HuH-7.5 (cell line): ENCODE results near the gene NUDT2.
A peak's percentile ranks its signal among the peaks of the same experiment; 100 is the strongest.
"Not testable (repeated sequence)": the region's sequence is repeated elsewhere in the genome, so short reads cannot be mapped to it uniquely, and the experiment has no call there.

Source experiments
- DNase-seq: peaks from one replicate; pipeline ENCODE4 v3.0.0; 2011; ENCODE audit warnings: low spot score

NUDT2 gene

GRCh38 chr9:34328987-34329832, at the start of gene NUDT2, which contains the start of gene KIF24:
Gene NUDT2 (plus strand): TSS chr9:34329569. CDS start chr9:34339040, 9,471 bp downstream.
Gene KIF24 (minus strand): TSS chr9:34329268. CDS start chr9:34311346, 17,922 bp downstream.
- DNase-seq, result peak; percentile 76

GRCh38 chr9:34282096-34282495, 47.3 kb upstream of the NUDT2 start:
- DNase-seq, result no peak

DNA sequence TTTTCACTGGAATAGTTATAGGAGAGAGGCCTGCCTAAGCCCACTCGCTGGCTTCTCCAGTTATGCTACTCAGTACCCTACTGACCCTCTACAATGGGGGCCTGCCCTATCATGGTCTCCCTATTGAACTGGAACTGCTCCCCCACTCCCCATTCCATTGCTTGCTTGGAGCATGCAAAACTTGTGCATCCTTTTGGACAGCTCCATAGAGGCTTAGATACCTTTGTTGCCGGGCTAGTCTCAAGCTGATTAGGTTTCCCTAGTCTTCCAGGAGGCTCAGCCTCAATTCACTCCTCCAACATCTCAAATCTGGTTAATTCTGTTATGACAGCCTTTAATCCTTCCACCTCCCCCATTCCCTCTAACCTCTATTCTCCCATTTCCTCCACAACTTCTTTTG, 40.2 kb upstream of the NUDT2 start:
- DNase-seq, result no peak

GRCh38 chr9:34291023-34291422, 38.3 kb upstream of the NUDT2 start:
- DNase-seq, result no peak

- DNase-seq, result no peak
Measured at GRCh38 chr9:34291423-34291822, 37.9 kb upstream of the NUDT2 start.

- DNase-seq, result no peak
Measured at GRCh38 chr9:34292552-34292951, 36.8 kb upstream of the NUDT2 start.

DNA sequence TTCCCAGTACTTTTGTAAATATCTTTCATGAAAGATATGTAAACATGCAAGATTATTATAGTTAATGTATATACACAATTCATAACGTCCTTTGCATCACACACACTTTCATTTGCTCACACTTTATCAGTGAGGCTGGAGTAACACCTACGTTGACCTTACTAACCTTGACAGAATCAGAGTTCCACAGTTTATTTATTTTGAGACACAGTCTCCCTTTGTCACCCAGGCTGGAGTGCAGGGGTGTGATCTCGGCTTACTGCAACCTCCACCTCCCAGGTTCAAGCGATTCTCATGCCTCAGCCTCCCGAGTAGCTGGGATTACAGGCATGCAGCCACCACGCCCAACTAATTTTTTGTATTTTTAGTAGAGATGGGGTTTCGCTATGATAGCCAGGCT, 28.3 kb upstream of the NUDT2 start:
- DNase-seq, result not testable (repeated sequence)

DNA sequence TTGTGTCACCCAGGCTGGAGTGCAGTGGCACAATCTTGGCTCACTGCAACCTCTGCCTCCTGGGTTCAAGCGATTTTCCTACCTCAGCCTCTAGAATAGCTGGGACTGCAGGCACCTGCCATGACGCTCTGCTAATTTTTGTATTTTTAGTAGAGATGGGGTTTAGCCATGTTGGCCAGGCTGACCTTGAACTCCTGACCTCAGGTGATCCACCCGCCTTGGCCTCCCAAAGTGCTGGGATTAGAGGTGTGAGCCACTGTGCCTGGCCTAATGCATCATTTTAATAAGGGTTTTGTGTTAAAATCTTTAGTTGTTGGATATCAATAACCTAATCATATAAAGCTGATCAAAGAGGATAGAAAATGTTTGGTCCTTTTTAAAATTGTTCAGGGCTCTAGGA, 21.1 kb upstream of the NUDT2 start:
- not testable (repeated sequence) for DNase-seq

DNA sequence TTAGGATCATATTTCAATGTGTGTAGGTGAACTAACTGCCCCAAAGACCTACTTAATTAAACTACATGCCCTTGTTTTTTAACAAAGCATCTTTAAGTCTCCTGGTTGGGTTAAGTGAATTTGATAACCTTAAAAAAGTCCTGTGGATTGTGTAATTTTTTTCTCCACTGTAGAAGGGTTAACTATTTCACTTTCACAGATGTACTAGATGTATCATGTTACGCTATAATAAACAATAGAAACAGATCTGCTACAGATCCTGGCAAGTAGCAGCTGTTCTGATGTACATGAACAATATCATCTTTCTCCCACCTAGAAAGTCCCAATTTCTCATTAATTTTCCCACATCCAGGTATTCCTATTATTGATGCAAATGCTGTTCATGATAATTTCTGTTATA, 19.2 kb upstream of the NUDT2 start:
- no peak for DNase-seq

DNA sequence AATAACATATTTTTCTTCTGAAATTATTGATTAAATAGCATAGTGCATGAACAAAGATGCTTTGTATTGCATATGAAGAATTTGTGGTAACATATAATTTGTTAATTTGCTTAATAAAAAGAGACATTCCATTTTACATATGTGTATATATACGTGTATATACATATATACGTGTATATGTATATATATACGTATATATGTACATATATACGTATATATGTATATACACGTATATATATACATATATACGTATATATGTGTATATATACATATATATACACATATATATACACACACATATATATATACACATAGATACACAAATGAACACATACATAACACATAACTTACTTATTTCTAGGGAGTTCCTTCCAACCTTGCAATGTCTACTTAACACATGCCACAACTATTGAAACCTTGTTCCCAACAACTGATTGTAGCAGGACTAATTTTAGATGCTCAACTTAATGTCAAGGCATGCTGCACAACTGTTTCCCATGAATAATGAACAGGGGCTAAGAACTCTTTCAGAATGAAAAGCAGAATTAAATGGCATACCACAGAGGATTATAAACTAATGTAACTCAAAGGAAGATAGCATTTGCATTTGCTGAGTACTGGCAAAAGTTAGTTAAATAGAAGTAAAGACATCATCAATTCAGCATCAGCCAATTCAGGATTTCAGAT, 17.7 kb upstream of the NUDT2 start:
- no peak for DNase-seq

DNA sequence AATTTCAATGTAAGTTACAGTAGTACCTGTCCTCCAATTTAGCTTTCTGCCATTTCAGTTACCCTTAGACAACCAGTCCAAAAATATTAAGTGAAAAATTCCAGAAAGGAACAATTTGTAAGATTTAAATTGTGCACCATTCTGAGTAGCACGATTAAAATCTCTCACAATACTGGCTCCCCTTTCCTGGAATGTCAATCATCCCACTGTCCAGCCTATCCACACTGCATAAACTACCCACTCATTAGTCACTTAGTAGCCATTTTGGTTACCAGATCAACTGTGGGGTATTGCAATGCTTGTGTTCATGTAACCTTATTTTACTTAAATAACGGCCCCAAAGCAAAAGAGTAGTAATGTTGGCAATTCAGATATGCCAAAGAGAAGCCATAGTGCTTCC, 11.9 kb upstream of the NUDT2 start:
- DNase-seq, result no peak

GRCh38 chr9:34318163-34318790, 11.1 kb upstream of the NUDT2 start:
- no peak for DNase-seq

- no peak for DNase-seq
Measured at GRCh38 chr9:34321451-34321850, 7.9 kb upstream of the NUDT2 start.

DNA sequence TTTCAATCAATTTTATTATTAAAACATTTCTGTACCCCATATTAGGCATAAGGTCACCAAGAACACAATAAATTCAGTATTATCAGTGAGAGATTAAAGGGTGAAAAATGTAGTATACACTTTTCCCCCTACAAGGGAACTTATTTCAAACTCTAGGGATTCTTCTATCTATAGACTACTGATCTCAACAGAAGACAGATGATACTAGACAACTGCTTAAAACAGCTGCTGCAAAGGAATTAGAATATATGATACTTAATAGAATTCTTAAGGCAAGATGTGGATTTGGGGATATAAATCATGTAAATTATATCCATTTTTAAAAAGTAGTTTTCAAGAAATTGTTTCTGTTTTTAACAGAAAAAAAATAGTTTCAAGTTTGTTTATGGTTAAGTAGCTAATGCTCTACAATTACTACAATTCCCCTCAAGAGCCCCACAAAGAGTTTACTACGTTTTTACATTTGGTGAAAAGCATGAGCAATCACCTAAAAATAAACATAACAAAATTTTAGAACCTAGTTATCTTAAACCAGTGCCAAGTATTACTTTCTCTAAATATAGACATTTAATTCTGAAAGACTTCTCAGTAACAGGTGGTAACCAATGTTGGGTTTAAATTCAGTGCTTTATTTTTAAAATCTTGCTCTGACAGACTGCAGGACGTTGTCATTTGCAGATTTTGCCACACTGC, 6.3 kb upstream of the NUDT2 start:
- no peak for DNase-seq

- no peak for DNase-seq
Measured at GRCh38 chr9:34326690-34327089, 2.7 kb upstream of the NUDT2 start.

DNA sequence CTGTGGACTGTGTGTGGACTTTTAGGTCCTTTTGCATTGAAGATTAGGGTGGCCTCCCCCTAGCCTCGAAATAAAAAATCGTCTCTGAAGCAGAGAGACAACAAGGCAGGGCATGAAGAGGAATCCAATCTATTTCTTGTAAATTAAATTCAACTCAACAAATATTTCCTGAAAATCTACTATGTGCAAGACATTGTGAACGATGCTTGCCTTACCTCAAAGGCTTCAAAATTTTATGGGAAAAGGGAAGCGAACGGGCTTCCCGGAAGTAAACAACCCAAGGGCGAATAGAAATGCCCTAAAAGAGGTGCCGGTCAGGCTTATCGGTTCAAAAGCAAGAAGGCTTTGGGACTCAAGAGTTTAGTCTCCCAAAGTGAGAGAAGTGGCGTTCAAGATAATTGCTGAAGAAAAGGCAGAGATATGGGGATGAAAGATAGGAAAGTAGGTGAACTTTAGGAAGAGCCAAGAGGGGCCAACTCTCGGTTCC, 826 bp upstream of the NUDT2 start:
- peak; percentile 17 for DNase-seq

DNA sequence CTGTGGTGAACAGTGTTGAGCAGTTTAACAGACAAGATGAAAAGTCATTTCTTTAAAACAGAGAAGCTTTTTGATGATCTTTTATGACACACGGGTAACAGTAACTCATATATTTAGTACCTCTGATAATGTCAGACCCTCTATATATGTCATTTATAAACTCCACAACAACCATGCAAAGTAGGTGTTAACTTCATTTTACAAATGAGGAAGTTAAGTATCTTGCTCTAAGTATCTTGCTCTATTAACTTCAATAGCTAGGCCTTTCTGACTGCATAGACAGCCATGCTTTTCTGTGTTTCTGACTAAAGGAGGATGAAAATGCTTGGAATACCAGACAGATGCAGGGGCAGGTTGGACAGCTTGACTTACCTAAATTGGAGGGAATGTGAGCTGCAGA, 1.8 kb downstream of the NUDT2 start:
- DNase-seq, result no peak

DNA sequence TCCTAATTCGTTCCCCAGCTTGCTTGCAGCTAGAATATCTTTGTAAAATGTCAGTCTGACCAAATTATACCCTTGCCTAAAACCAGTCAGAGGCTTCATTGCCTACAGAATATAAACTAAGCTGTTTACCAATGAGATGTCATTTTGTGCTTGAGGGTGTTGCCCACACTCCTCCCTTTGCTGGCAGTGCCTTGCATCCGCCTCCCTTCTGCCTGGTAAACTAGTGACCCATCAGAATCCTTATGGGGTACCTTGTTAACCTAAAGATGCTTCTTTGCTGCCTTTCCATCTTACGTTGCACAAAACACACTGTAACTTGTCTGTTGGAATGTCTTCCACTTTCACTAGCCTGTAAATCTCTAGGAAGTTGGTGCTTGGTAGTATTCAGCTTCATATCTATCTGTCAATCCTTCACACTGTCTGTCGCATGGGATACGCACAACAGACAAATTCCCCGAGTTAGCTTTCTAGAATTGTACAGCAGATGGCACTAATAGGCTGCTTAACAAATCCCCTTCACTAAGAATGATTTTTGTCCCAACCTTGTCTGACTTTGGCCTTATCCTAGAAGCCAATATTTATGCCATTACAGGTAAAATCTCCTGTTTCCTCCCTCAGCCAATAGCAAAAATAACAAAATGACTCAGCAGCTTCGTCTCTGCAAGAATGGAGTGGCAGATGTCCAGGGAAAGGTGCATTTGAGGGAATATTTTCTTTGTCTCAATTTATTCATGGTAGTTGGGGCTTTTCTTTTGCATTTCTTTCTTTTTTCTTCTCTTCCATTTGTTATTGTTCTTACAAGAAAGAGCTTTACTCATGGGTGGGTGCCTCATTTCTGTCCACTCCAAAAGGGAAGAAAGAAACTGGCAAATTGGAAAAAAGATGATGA, 3.0 kb downstream of the NUDT2 start:
- peak; percentile 13 for DNase-seq

DNA sequence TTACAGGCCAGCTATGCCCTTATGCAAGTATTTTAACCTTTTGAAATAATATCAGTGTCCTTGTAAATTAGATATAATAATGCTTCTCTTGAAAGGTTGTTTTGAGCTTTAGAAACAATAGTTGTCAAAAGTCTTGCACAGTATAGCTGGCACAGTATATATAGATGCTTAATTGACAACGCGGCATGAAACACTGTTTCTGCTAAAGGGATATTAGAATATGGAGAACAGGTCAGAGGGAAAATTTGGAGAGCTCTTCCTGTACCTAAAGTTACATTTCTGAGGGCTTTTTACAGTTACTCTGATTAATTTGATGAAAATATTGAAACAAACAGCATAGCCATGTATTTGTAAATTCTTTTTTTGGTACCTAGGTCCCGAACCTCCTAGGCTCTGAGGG, 4.5 kb downstream of the NUDT2 start:
- DNase-seq, result no peak

GRCh38 chr9:34334337-34334824, 5.0 kb downstream of the NUDT2 start:
- no peak for DNase-seq

DNA sequence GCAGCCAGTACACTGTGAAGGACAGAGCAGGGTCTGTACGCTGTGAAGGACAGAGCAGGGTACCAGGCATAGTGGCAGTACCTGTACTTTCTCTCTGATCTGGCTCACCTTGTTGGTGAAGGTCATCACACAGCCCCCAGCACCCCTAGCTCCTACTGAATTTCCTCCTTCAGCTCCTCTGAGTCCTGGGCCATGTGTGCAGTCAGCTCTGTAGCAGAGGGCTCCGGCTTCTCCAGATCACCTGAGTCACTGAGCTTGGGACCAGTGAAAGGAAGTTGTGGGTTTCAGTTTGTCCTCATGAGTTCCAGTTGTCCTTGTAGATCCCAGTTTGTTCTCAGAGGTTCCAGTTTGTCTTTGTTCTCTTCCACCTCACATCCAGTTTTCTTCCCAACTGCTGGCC, 5.5 kb downstream of the NUDT2 start:
- no peak for DNase-seq
